SHP77 treated with DMSO at 0.1 percent for 48 hours (cell line): Measurements from ENCODE around the gene LGALS3.

Experiments used
- DNase-seq: peaks from one replicate; lab custom pipeline; 2025; lab: John Stamatoyannopoulos, UW

Gene LGALS3

GRCh38 chr14:55114720-55115119 lies 14.3 kb upstream of the LGALS3 start:
- no peak for DNase-seq

- no peak for DNase-seq
Measured at GRCh38 chr14:55115460-55115859, 13.6 kb upstream of the LGALS3 start.

GRCh38 chr14:55115861-55116245 lies 13.2 kb upstream of the LGALS3 start:
- DNase-seq = no peak

- no peak for DNase-seq
Measured at GRCh38 chr14:55116246-55117030, 12.6 kb upstream of the LGALS3 start.

- no peak for DNase-seq
Measured at GRCh38 chr14:55117803-55118441, 11.1 kb upstream of the LGALS3 start.

- DNase-seq = no peak
Measured at GRCh38 chr14:55118761-55119160, 10.3 kb upstream of the LGALS3 start.

GRCh38 chr14:55120571-55121495 lies 8.2 kb upstream of the LGALS3 start:
- no peak for DNase-seq

- DNase-seq = no peak
Measured at GRCh38 chr14:55121628-55122439, 7.2 kb upstream of the LGALS3 start.

GRCh38 chr14:55122440-55122986 lies 6.5 kb upstream of the LGALS3 start:
- DNase-seq = no peak

- no peak for DNase-seq
Measured at GRCh38 chr14:55123101-55123500, 6.0 kb upstream of the LGALS3 start.

GRCh38 chr14:55123852-55124639 lies 5.0 kb upstream of the LGALS3 start:
- DNase-seq = no peak

- no peak for DNase-seq
Measured at GRCh38 chr14:55124774-55125386, 4.2 kb upstream of the LGALS3 start.

- no peak for DNase-seq
Measured at GRCh38 chr14:55125403-55125802, 3.6 kb upstream of the LGALS3 start.

- DNase-seq = no peak
Measured at GRCh38 chr14:55126034-55126433, 3.0 kb upstream of the LGALS3 start.

GRCh38 chr14:55126932-55127459 lies 2.1 kb upstream of the LGALS3 start:
- DNase-seq = no peak

- no peak for DNase-seq
Measured at GRCh38 chr14:55127460-55127951, 1.5 kb upstream of the LGALS3 start.

- DNase-seq = no peak
Measured at GRCh38 chr14:55128386-55129085, 516 bp upstream of the LGALS3 start.

- DNase-seq = no peak
Measured at GRCh38 chr14:55129428-55130195, 560 bp downstream of the LGALS3 start.
